ENCODE measurements around the gene OSBPL9.

GRCh38 chr1:51600529-51600928 lies 16.4 kb upstream of the OSBPL9 start:
- TF ChIP-seq POLR2AphosphoS5 (IDR thresholded peaks at IDR 0.05; ENCODE audit: low read depth, low read length) (no peak), POLR2A (IDR thresholded peaks at IDR 0.05; ENCODE audit: low read depth, low read length) (no peak), TAF1 (IDR thresholded peaks at IDR 0.05; ENCODE audit: borderline replicate concordance, low read depth, low read length) (no peak)

Data from GM12892 (cell line).